PC-3 (cell line): ENCODE results near the gene BFSP1. TPM values are rescaled to one million over a fixed set of nuclear protein-coding genes. Genes with fewer than 3 reads are reported as not detected.

ENCODE experiments used
- ATAC-seq: fragments of 200-7000 bp; cut with Tn5 transposase; 2 replicates; pipeline ENCODE4 v1.9.1; 2020; ENCODE audit warnings: mild to moderate bottlenecking, moderate library complexity
- BruUV-seq: library from RNA; stranded (reverse); fragments of 400-500 nt; replicated peaks from 2 replicates; lab custom pipeline; 2021; lab: Mats Ljungman, UMichigan
- CTCF ChIA-PET: fragments of 300-600 bp; sonication (Branson Sonifier 250); formaldehyde crosslinking; loops from one replicate; lab custom pipeline; 2022; ENCODE audit warnings: antibody characterized with exemption; lab: Charles Lee
- POLR2A ChIA-PET: fragments of 300-600 bp; sonication (Branson Sonifier 250); formaldehyde crosslinking; loops from one replicate; lab custom pipeline; 2022; ENCODE audit warnings: antibody characterized with exemption; ENCODE audit not compliant: unreplicated experiment; lab: Charles Lee
- DNase-seq: peaks from one replicate; pipeline ENCODE4 v3.0.0-alpha.2; 2015
- H2AFZ ChIP-seq: fragments of 300-600 bp; sonication (generic); 2 replicates; pipeline ENCODE4 v1.6.0; 2016; ENCODE audit warnings: antibody characterized with exemption, low read length
- H3F3A ChIP-seq: fragments of 300-600 bp; sonication (generic); one replicate; pipeline ENCODE4 v1.6.0; 2017; ENCODE audit warnings: antibody characterized with exemption, low read length, control low read depth, mild to moderate bottlenecking; ENCODE audit not compliant: unreplicated experiment
- H3K27ac ChIP-seq: fragments of 300-600 bp; sonication (generic); 2 replicates; pipeline ENCODE4 v1.5.1; 2016; ENCODE audit warnings: mild to moderate bottlenecking, low read length
- H3K27me3 ChIP-seq: fragments of 300-600 bp; sonication (generic); 2 replicates; pipeline ENCODE4 v1.6.1; 2016; ENCODE audit warnings: low read length, mixed read lengths
- H3K36me3 ChIP-seq: fragments of 300-600 bp; sonication (generic); 2 replicates; pipeline ENCODE4 v1.6.1; 2016; ENCODE audit warnings: low read depth, mixed run types, low read length, mixed read lengths
- H3K4me1 ChIP-seq: fragments of 300-600 bp; sonication (generic); 2 replicates; pipeline ENCODE4 v1.5.1; 2016; ENCODE audit warnings: low read length; ENCODE audit not compliant: insufficient read depth
- H3K4me2 ChIP-seq: fragments of 300-600 bp; sonication (generic); 2 replicates; pipeline ENCODE4 v1.6.0; 2016; ENCODE audit warnings: low read length
- H3K4me3 ChIP-seq: fragments of 300-600 bp; sonication (generic); 2 replicates; pipeline ENCODE4 v1.5.1; 2016; ENCODE audit warnings: mild to moderate bottlenecking, low read length, mixed read lengths
- H3K79me2 ChIP-seq: fragments of 300-600 bp; sonication (generic); 2 replicates; pipeline ENCODE4 v1.6.1; 2017; ENCODE audit warnings: low read length, mixed read lengths
- H3K9ac ChIP-seq: fragments of 300-600 bp; sonication (generic); 2 replicates; pipeline ENCODE4 v1.6.0; 2016; ENCODE audit warnings: mild to moderate bottlenecking, low read length
- H3K9me2 ChIP-seq: fragments of 300-600 bp; sonication (generic); replicated peaks from 2 replicates; pipeline ENCODE4 v1.6.1; 2016; ENCODE audit warnings: mixed run types, low read length, mixed read lengths
- H3K9me3 ChIP-seq: fragments of 300-600 bp; sonication (generic); 2 replicates; pipeline ENCODE4 v1.6.1; 2016; ENCODE audit warnings: low read length, mixed read lengths
- H4K20me1 ChIP-seq: fragments of 300-600 bp; sonication (generic); 2 replicates; pipeline ENCODE4 v1.6.1; 2016; ENCODE audit warnings: low read length, mixed read lengths
- CTCF ChIP-seq: fragments of 300-600 bp; sonication (generic); conservative IDR thresholded peaks from 2 replicates; pipeline ENCODE4 v1.5.1; 2017; ENCODE audit warnings: antibody characterized with exemption, low read depth, mild to moderate bottlenecking, low read length
- EZH2 ChIP-seq: fragments of 300-600 bp; sonication (generic); IDR thresholded peaks from one replicate; pipeline ENCODE4 v1.6.1; 2017; ENCODE audit warnings: antibody characterized with exemption, mild to moderate bottlenecking, low read length; ENCODE audit not compliant: unreplicated experiment
- EZH2phosphoT487 ChIP-seq: fragments of 300-600 bp; sonication (generic); IDR thresholded peaks from 2 replicates; pipeline ENCODE4 v1.6.1; 2018; ENCODE audit warnings: mild to moderate bottlenecking, antibody characterized with exemption, low read length, borderline replicate concordance
- intact Hi-C: fragments of 100-400 bp; cut with micrococcal nuclease; formaldehyde crosslinking; loops from 2 replicates; pipeline ENCODE4 v1.9.0; 2023
- total RNA-seq: library from RNA; depleted of rRNA; stranded (reverse); fragments of >200 nt; gene quantifications from 2 replicates; pipeline ENCODE4 v1.2.3, GENCODE V29; 2014

The BFSP1 gene
- total RNA-seq, 1 experiment from 2014 or later = 2.7 TPM

DNA sequence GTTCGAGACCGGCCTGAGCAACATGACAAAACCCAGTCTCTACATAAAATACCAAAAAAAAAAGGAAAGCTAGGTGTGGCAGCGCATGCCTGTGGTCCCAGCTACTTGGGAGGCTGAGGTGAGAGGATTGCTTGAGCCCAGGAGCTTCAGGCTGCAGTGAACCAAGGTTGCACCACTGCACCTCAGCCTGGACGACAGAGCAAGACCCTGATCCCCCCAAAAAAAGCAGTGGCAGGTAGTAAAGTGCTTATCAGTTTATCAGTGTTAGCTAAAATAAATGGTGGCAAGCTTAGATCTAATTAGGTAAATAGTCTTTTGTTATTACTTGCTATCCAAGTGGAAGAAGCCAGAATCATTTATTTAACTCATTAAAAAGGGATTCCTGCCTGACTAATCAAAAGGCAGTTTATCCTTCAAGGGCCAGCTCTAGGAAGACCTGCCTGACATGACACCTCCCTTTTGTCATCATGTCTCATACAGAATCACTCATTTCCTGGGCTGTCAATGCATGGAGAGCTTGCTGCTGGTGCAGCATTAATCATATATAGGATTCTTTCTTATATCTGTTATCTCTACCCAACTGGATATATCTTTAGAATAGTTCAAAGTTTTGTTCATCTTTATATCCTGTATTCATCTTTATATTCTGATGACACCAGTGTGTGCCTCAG is 48.3 kb upstream of the BFSP1 start:
- H3K79me2 ChIP-seq = peaks cover 99% of the 10 kb centered on the region
- intact Hi-C loops = no loop called here
- H3K36me3 ChIP-seq = peaks cover 11% of the 10 kb centered on the region; the same call in 1 of the 2 replicates
- H3K27me3 ChIP-seq = no peaks in the 10 kb centered on the region
- POLR2A ChIA-PET = no interaction called here
- peaks cover 52% of the 10 kb centered on the region for H4K20me1 ChIP-seq
- H3K9ac ChIP-seq = no peak overlapping the region
- TF ChIP-seq CTCF (no peak), EZH2phosphoT487 (no peak), EZH2 (no peak)
- H3K4me3 ChIP-seq = no peak overlapping the region
- H3K4me1 ChIP-seq = peaks cover 15% of the 10 kb centered on the region
- no peak overlapping the region for H3K4me2 ChIP-seq
- H3K27ac ChIP-seq = peak overlapping the region; percentile 14; the same call in 1 of the 2 replicates
- no TSS peak for BruUV-seq
- DNase-seq (peak; percentile 75), ATAC-seq (peak; percentile 95)
- H3K9me2 ChIP-seq = no peaks in the 10 kb centered on the region
- CTCF ChIA-PET = interaction anchor here (0.5 kb wide), 1 partner anchor 102 kb away, joined by 7 read pairs; no protein-coding TSS in a partner anchor
- H2AFZ ChIP-seq = no peak overlapping the region
- H3F3A ChIP-seq = peaks cover 5% of the 10 kb centered on the region
- no peaks in the 10 kb centered on the region for H3K9me3 ChIP-seq

DNA sequence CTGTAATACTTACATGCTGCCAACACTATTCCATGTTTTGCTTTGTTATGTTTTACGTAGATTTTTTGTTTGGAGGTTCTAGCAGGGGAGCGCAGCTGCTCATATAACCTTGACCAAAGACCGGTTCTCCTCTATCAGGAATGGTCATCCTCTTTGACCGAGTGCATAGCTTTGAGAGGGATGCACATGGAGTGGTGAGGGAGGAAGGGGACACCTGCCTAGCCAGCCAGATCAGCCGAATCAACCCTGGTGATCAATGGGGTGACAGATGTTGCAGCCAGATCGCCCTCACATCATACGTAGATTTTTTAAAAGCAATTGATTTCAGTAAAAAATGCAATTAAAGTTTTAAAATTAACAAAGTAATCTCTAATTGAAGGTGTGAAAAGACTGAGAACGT is 45.0 kb upstream of the BFSP1 start:
- ChIA-PET POLR2A (interaction anchor here (0.6 to 0.7 kb wide), 2 partner anchors 105 to 1463 kb away, joined by 3 to 6 read pairs; no protein-coding TSS in a partner anchor), CTCF (no interaction called here)
- Histone ChIP-seq H3K4me1 (peaks cover 33% of the 10 kb centered on the region), H3K27ac (no peak overlapping the region), H3K27me3 (no peaks in the 10 kb centered on the region), H2AFZ (no peak overlapping the region), H3F3A (peaks cover 5% of the 10 kb centered on the region), H4K20me1 (peaks cover 79% of the 10 kb centered on the region), H3K79me2 (peaks cover 99% of the 10 kb centered on the region), H3K9me3 (no peaks in the 10 kb centered on the region), H3K4me3 (no peak overlapping the region), H3K4me2 (no peak overlapping the region), H3K9ac (no peak overlapping the region), H3K9me2 (no peaks in the 10 kb centered on the region), H3K36me3 (peaks cover 6% of the 10 kb centered on the region; the same call in 1 of the 2 replicates)
- DNase-seq = no peak
- TF ChIP-seq EZH2 (no peak), EZH2phosphoT487 (no peak), CTCF (no peak)
- intact Hi-C loops = no loop called here
- BruUV-seq = no TSS peak
- ATAC-seq = no peak

DNA sequence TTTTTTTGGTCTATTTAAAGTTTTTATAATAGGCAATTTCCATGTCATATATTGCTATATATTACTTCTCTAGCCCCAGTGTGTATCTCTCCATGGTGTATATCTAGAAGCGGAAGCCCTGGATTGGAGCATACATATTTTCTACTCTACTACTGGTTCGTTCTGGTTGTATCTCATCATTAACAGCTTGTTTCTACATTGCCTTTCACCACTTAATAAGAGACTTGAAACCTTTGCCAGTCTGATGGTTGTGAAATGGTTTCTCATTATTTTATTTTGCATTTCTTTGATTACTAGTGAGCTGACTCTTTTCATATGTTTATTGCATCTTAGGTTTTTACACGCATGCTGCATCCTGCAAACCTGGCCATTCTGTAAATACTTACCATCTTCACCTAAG is 42.3 kb upstream of the BFSP1 start:
- H3K9me2 ChIP-seq = no peaks in the 10 kb centered on the region
- H3K79me2 ChIP-seq = peaks cover 86% of the 10 kb centered on the region
- H3K9me3 ChIP-seq = no peaks in the 10 kb centered on the region
- H3K27ac ChIP-seq = no peak overlapping the region
- H3K4me1 ChIP-seq = peaks cover 20% of the 10 kb centered on the region
- no peak overlapping the region for H3K9ac ChIP-seq
- peaks cover 65% of the 10 kb centered on the region for H4K20me1 ChIP-seq
- TF ChIP-seq EZH2phosphoT487 = no peak
- no peak for TF ChIP-seq EZH2
- no peak for TF ChIP-seq CTCF
- ATAC-seq = no peak
- H3F3A ChIP-seq = no peaks in the 10 kb centered on the region
- H3K27me3 ChIP-seq = no peaks in the 10 kb centered on the region
- ChIA-PET CTCF (no interaction called here), POLR2A (interaction anchor here (0.5 to 0.6 kb wide), 2 partner anchors 17 to 40 kb away, joined by 4 to 6 read pairs; no protein-coding TSS in a partner anchor)
- no TSS peak for BruUV-seq
- H2AFZ ChIP-seq = no peak overlapping the region
- H3K36me3 ChIP-seq = peaks cover 4% of the 10 kb centered on the region; the same call in 1 of the 2 replicates
- peak overlapping the region; percentile 94; the same call in 1 of the 2 replicates for H3K4me2 ChIP-seq
- intact Hi-C loops = loop anchor here (2.0 kb wide), 1 partner anchor 31 kb away; no protein-coding TSS in a partner anchor
- no peak for DNase-seq
- H3K4me3 ChIP-seq = no peak overlapping the region
